GM19023 (cell line): ENCODE data around the gene LCE1D.

Experiments used
- ATAC-seq: cut with Tn5 transposase; IDR thresholded peaks from one replicate; pipeline ENCODE4 v1.9.1; 2021; ENCODE audit warnings: mild to moderate bottlenecking, moderate library complexity; ENCODE audit not compliant: unreplicated experiment

The LCE1D gene

GRCh38 chr1:152811050-152811449 is 14.5 kb downstream of the LCE1D start:
- no peak for ATAC-seq

GRCh38 chr1:152811671-152812070 is 15.2 kb downstream of the LCE1D start, which contains the start of gene LCE1B:
Gene LCE1B (plus strand): TSS chr1:152811971. CDS start chr1:152812447, 476 bp downstream.
- ATAC-seq: no peak

- ATAC-seq: no peak
Observed at GRCh38 chr1:152817309-152817708, 20.8 kb downstream of the LCE1D start.

GRCh38 chr1:152823294-152823693 is 26.8 kb downstream of the LCE1D start:
- no peak for ATAC-seq

- ATAC-seq: no peak
Observed at GRCh38 chr1:152824964-152825363, 28.4 kb downstream of the LCE1D start.

- ATAC-seq: no peak
Observed at GRCh38 chr1:152827173-152827572, 30.7 kb downstream of the LCE1D start, which contains the start of gene LCE1A. Gene LCE1A (plus strand): TSS chr1:152827473. CDS start chr1:152827473, 0 bp downstream.

- no peak for ATAC-seq
Observed at GRCh38 chr1:152836870-152837269, 40.3 kb downstream of the LCE1D start.

GRCh38 chr1:152842556-152842955 is 46.0 kb downstream of the LCE1D start, which contains the start of gene LCE6A:
Gene LCE6A (plus strand): TSS chr1:152842856. CDS start chr1:152843521, 665 bp downstream.
- no peak for ATAC-seq
